Gastroesophageal sphincter (tissue), 3 donors: ENCODE results near the gene MATN1.
"Not testable (repeated sequence)": the region's sequence is repeated elsewhere in the genome, so short reads cannot be mapped to it uniquely, and the experiment has no call there.

ENCODE experiments used
- CTCF ChIP-seq, 4 experiments: fragments of 200-600 bp in 2 of 4; fragments of 450-650 bp in 2 of 4; sonication (generic) in 1 of 4; IDR thresholded peaks; one replicate each; pipeline ENCODE4 v1.5.1; 2017 to 2019; ENCODE audit warnings: antibody characterized with exemption in 4 of 4, mild to moderate bottlenecking in 2 of 4, moderate library complexity in 2 of 4
- EP300 ChIP-seq: sonication (generic); formaldehyde crosslinking; IDR thresholded peaks from one replicate; pipeline ENCODE4 v1.6.1; 2017; ENCODE audit warnings: antibody characterized with exemption, mild to moderate bottlenecking

- TF ChIP-seq EP300; CTCF (IDR thresholded peaks at IDR 0.05): not testable (repeated sequence)
These were observed 43.6 kb upstream of the MATN1 start for GRCh38 chr1:30766948-30767347.
